NK-92 (cell line): ENCODE measurements around the gene SLC24A3.

Experiments
- DNase-seq: peaks from one replicate; lab custom pipeline; 2025; ENCODE audit not compliant: unreplicated experiment; lab: John Stamatoyannopoulos, UW

Gene SLC24A3

GRCh38 chr20:19380211-19380610 lies 167.8 kb downstream of the SLC24A3 start:
- no peak for DNase-seq

- no peak for DNase-seq
These were observed 169.5 kb downstream of the SLC24A3 start for GRCh38 chr20:19381947-19382346.

GRCh38 chr20:19382386-19383340 lies 170.2 kb downstream of the SLC24A3 start:
- DNase-seq: no peak

GRCh38 chr20:19384940-19385339 lies 172.5 kb downstream of the SLC24A3 start:
- no peak for DNase-seq

- DNase-seq: no peak
These were observed 174.8 kb downstream of the SLC24A3 start for GRCh38 chr20:19387251-19387650.

GRCh38 chr20:19392344-19393130 lies 180.1 kb downstream of the SLC24A3 start:
- no peak for DNase-seq

GRCh38 chr20:19396460-19397081 lies 184.1 kb downstream of the SLC24A3 start:
- DNase-seq: no peak

- no peak for DNase-seq
These were observed 184.8 kb downstream of the SLC24A3 start for GRCh38 chr20:19397226-19397625.

GRCh38 chr20:19397666-19398065 lies 185.2 kb downstream of the SLC24A3 start:
- no peak for DNase-seq

- DNase-seq: no peak
These were observed 188.7 kb downstream of the SLC24A3 start for GRCh38 chr20:19401096-19401495.

GRCh38 chr20:19403549-19403948 lies 191.1 kb downstream of the SLC24A3 start:
- DNase-seq: no peak

- no peak for DNase-seq
These were observed 192.4 kb downstream of the SLC24A3 start for GRCh38 chr20:19404826-19405225.

- no peak for DNase-seq
These were observed 193.5 kb downstream of the SLC24A3 start for GRCh38 chr20:19405958-19406357.

GRCh38 chr20:19406381-19406780 lies 193.9 kb downstream of the SLC24A3 start:
- no peak for DNase-seq

- DNase-seq: no peak
These were observed 194.8 kb downstream of the SLC24A3 start for GRCh38 chr20:19407196-19407595.

- DNase-seq: no peak
These were observed 195.3 kb downstream of the SLC24A3 start for GRCh38 chr20:19407736-19408135.

- no peak for DNase-seq
These were observed 196.5 kb downstream of the SLC24A3 start for GRCh38 chr20:19408971-19409370.

GRCh38 chr20:19411811-19412210 lies 199.4 kb downstream of the SLC24A3 start:
- no peak for DNase-seq

GRCh38 chr20:19412254-19412653 lies 199.8 kb downstream of the SLC24A3 start:
- DNase-seq: no peak

GRCh38 chr20:19414600-19414999 lies 202.2 kb downstream of the SLC24A3 start:
- no peak for DNase-seq

- DNase-seq: no peak
These were observed 203.3 kb downstream of the SLC24A3 start for GRCh38 chr20:19415786-19416185.
